SK-N-SH (cell line): ENCODE results near the gene NSUN2.

Experiments
- CTCF ChIP-seq: fragments of 200-600 bp; sonication (generic); IDR thresholded peaks from 2 replicates; pipeline ENCODE4 v1.6.1; 2017; ENCODE audit warnings: antibody characterized with exemption, mild to moderate bottlenecking, moderate library complexity
- FOSL2 ChIP-seq: IDR thresholded peaks from 2 replicates; pipeline ENCODE4 v1.4.0; 2012; ENCODE audit warnings: low read depth, mild to moderate bottlenecking, moderate library complexity, borderline replicate concordance
- FOXJ3 ChIP-seq: sonication (generic); formaldehyde crosslinking; IDR thresholded peaks from 2 replicates; pipeline ENCODE4 v1.5.1; 2020; ENCODE audit warnings: mild to moderate bottlenecking, missing genetic modification reagents
- FOXM1 ChIP-seq: IDR thresholded peaks from 2 replicates; pipeline ENCODE4 v1.4.0; 2012; ENCODE audit warnings: low read depth, mild to moderate bottlenecking
- MAX ChIP-seq: IDR thresholded peaks from 2 replicates; pipeline ENCODE4 v1.4.0; 2012; ENCODE audit warnings: low read depth
- POLR2AphosphoS5 ChIP-seq: IDR thresholded peaks from 2 replicates; pipeline ENCODE4 v1.6.1; 2012; ENCODE audit warnings: low read depth, low read length
- RAD21 ChIP-seq: IDR thresholded peaks from 2 replicates; pipeline ENCODE4 v1.6.1; 2012; ENCODE audit warnings: mild to moderate bottlenecking, low read length
- SIN3A ChIP-seq: IDR thresholded peaks from 2 replicates; pipeline ENCODE4 v1.6.1; 2012; ENCODE audit warnings: low read depth, mild to moderate bottlenecking, low read length, moderate library complexity, borderline replicate concordance
- TAF1 ChIP-seq: IDR thresholded peaks from 2 replicates; pipeline ENCODE4 v1.6.1; 2012; ENCODE audit warnings: low read depth, mild to moderate bottlenecking, low read length, moderate library complexity, borderline replicate concordance
- TEAD4 ChIP-seq: IDR thresholded peaks from 2 replicates; pipeline ENCODE4 v1.4.0; 2012; ENCODE audit warnings: mild to moderate bottlenecking, borderline replicate concordance; ENCODE audit not compliant: insufficient read depth
- USF2 ChIP-seq: fragments of 150-350 bp; IDR thresholded peaks from 2 replicates; pipeline ENCODE4 v1.6.1; 2017; ENCODE audit warnings: antibody characterized with exemption, low read length, low read depth, borderline replicate concordance
- YY1 ChIP-seq: IDR thresholded peaks from 2 replicates; pipeline ENCODE4 v1.4.0; 2012; ENCODE audit warnings: low read depth, mild to moderate bottlenecking

GRCh38 chr5:6607559-6607936 is 25.3 kb downstream of the NSUN2 start:
- TF ChIP-seq RAD21: no peak
- TF ChIP-seq MAX: no peak
- no peak for TF ChIP-seq USF2
- no peak for TF ChIP-seq POLR2AphosphoS5
- no peak for TF ChIP-seq CTCF
- TF ChIP-seq YY1: no peak
- no peak for TF ChIP-seq TAF1
- TF ChIP-seq TEAD4: no peak
- no peak for TF ChIP-seq FOXM1
- TF ChIP-seq FOSL2: no peak
- TF ChIP-seq FOXJ3 (CRISPR knock-in tag): no peak
- no peak for TF ChIP-seq SIN3A
